Measurements from ENCODE around the gene MACROH2A2. TPM values are rescaled to one million over a fixed set of nuclear protein-coding genes. Genes with fewer than 3 reads are reported as not detected.

The MACROH2A2 gene
- total RNA-seq, 3 donors from 2014 or later (not counting 1 experiment from before 2014, with no cell fraction given), result 0.78 to 1.4 (median 1.1) TPM

DNA sequence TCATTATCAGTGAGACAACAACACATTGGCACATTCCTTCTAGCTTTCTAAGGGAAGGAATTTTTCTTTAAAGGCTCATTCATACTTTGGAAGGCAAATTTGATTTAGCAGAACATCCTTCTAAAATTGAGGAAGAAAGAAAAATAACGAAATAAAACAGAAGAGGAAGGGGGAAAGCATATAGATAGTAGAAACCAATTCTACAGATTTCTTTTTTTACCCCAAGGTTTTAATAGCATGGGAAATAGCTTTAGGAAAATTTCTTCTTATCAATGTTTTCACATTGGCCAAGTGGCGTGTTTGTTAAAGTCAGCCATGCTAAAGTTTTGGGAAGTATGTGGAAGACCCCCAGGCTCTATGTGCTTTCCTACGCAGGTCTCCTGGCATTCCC is 35.7 kb downstream of the MACROH2A2 start:
- Mint-ChIP-seq H3K36me3 (no peaks in the 10 kb centered on the region), H3K27me3 (ENCODE audit: low read depth in 2 of 2) (peaks cover 0 to 6% of the 10 kb centered on the region in 2 donors), H3K4me3 (no peak overlapping the region), H3K9me3 (no peaks in the 10 kb centered on the region), H3K4me1 (peaks cover 18% of the 10 kb centered on the region in 2 donors), H3K27ac (no peak overlapping the region)
- ATAC-seq (no peak), DNase-seq (no peak)
- Histone ChIP-seq H3K4me3 (ENCODE audit: low read length) (no peak overlapping the region), H3K27me3 (ENCODE audit: control insufficient read depth, insufficient read depth, low read length) (no peaks in the 10 kb centered on the region), H3K9me3 (ENCODE audit: control insufficient read depth, insufficient read depth, low read length) (no peaks in the 10 kb centered on the region), H3K4me1 (ENCODE audit: control insufficient read depth, insufficient read depth, low read length) (peaks cover 19% of the 10 kb centered on the region), H3K27ac (ENCODE audit: low read length) (no peak overlapping the region), H3K36me3 (ENCODE audit: control insufficient read depth, insufficient read depth, low read length) (no peaks in the 10 kb centered on the region)
- WGBS (ENCODE audit: insufficient coverage), result 43% methylated on average over 1 of the region's 3 CpGs
- TF ChIP-seq, protein P1, sequence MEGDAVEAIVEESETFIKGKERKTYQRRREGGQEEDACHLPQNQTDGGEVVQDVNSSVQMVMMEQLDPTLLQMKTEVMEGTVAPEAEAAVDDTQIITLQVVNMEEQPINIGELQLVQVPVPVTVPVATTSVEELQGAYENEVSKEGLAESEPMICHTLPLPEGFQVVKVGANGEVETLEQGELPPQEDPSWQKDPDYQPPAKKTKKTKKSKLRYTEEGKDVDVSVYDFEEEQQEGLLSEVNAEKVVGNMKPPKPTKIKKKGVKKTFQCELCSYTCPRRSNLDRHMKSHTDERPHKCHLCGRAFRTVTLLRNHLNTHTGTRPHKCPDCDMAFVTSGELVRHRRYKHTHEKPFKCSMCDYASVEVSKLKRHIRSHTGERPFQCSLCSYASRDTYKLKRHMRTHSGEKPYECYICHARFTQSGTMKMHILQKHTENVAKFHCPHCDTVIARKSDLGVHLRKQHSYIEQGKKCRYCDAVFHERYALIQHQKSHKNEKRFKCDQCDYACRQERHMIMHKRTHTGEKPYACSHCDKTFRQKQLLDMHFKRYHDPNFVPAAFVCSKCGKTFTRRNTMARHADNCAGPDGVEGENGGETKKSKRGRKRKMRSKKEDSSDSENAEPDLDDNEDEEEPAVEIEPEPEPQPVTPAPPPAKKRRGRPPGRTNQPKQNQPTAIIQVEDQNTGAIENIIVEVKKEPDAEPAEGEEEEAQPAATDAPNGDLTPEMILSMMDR (IDR thresholded peaks at IDR 0.05), result no peak
- intact Hi-C loops (cut with micrococcal nuclease), result no loop called here

DNA sequence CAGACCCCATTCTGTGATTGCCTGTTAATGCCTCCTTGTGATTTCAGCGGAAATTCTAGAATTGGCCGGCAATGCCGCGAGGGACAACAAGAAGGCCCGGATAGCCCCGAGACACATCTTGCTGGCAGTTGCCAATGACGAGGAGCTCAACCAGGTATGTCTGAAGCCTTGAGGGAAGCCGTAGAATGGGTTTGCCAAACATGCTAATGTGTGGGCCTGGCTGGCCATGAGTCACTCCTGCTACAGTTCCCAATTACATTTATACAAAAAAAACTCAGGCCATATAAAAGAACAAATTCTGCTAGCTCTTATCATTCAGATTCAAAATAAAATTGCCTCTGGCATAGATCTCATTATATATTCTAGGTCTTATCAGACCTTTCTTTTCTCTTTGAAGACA is 37.4 kb downstream of the MACROH2A2 start:
- TF ChIP-seq, protein P1 (IDR thresholded peaks at IDR 0.05), result no peak
- DNase-seq, result no peak

DNA sequence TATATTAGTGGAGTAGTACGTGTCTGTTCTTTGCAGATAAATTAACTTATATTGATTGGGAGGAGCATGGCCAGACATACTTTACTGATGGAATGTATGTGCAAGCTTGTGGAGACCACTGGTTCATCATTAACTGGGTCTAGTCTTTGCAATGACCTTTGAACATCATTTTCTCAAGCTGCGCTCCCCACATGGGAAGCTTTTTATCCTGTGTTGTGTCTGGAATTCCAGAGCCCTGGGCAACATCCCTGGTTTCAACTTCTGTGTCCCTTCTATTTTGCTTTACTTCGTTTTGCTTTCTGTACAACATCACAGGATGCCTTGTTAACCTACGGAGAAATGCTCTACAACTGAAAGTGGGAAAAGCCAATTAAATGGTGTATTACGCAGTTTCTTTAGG is 38.3 kb downstream of the MACROH2A2 start:
- peaks cover 20% of the 10 kb centered on the region for H3K4me1 ChIP-seq (ENCODE audit: control insufficient read depth, insufficient read depth, low read length)
- H3K27ac ChIP-seq (ENCODE audit: low read length), result no peak overlapping the region
- Mint-ChIP-seq H3K36me3 (no peaks in the 10 kb centered on the region), H3K9me3 (no peaks in the 10 kb centered on the region), H3K27ac (peak overlapping the region in 1 of 2 donors; percentile 86), H3K27me3 (ENCODE audit: low read depth in 2 of 2) (no peaks in the 10 kb centered on the region), H3K4me1 (peaks cover 37 to 40% of the 10 kb centered on the region in 2 donors), H3K4me3 (no peak overlapping the region)
- no peaks in the 10 kb centered on the region for H3K9me3 ChIP-seq (ENCODE audit: control insufficient read depth, insufficient read depth, low read length)
- no peak for DNase-seq
- H3K4me3 ChIP-seq (ENCODE audit: low read length), result no peak overlapping the region
- WGBS (ENCODE audit: insufficient coverage), result 95% methylated on average over 5 of the region's 5 CpGs
- TF ChIP-seq, protein P1 (IDR thresholded peaks at IDR 0.05), result no peak
- no peak for ATAC-seq
- intact Hi-C loops (cut with micrococcal nuclease), result no loop called here
- no peaks in the 10 kb centered on the region for H3K36me3 ChIP-seq (ENCODE audit: control insufficient read depth, insufficient read depth, low read length)
- H3K27me3 ChIP-seq (ENCODE audit: control insufficient read depth, insufficient read depth, low read length), result no peaks in the 10 kb centered on the region

More for the DNA sequence above, 37.4 kb downstream of the MACROH2A2 start:
- Histone ChIP-seq H3K4me1 (ENCODE audit: control insufficient read depth, insufficient read depth, low read length) (peaks cover 20% of the 10 kb centered on the region), H3K27ac (ENCODE audit: low read length) (no peak overlapping the region), H3K36me3 (ENCODE audit: control insufficient read depth, insufficient read depth, low read length) (no peaks in the 10 kb centered on the region), H3K27me3 (ENCODE audit: control insufficient read depth, insufficient read depth, low read length) (no peaks in the 10 kb centered on the region), H3K4me3 (ENCODE audit: low read length) (no peak overlapping the region), H3K9me3 (ENCODE audit: control insufficient read depth, insufficient read depth, low read length) (no peaks in the 10 kb centered on the region)
- no peaks in the 10 kb centered on the region for H3K9me3 Mint-ChIP-seq
- no peak overlapping the region for H3K4me3 Mint-ChIP-seq
- intact Hi-C loops (cut with micrococcal nuclease), result no loop called here
- H3K27ac Mint-ChIP-seq, result no peak overlapping the region
- WGBS (ENCODE audit: insufficient coverage), result 96% methylated on average over 8 of the region's 8 CpGs
- H3K4me1 Mint-ChIP-seq, result peaks cover 32 to 34% of the 10 kb centered on the region in 2 donors
- H3K36me3 Mint-ChIP-seq, result no peaks in the 10 kb centered on the region
- H3K27me3 Mint-ChIP-seq (ENCODE audit: low read depth in 2 of 2), result peaks cover 0 to 3% of the 10 kb centered on the region in 2 donors
- no peak for ATAC-seq

DNA sequence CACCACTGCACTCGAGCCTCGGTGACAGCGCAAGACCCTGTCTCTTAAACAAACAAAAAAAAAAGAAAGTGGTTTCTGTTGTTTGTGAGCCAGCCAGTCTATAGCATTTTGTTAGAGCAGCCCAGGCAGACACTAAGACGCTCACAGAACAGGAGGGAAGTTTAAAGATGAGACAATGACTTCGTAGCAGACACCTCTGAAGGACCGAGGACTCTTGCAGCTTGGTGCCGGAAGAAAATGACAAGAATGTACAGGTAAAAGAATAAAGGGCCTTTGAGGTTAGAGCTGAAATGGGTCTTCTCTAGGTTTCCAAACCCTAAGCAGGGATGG is 39.7 kb downstream of the MACROH2A2 start:
- Mint-ChIP-seq H3K9me3 (no peaks in the 10 kb centered on the region), H3K4me3 (peak overlapping the region; percentile 80), H3K36me3 (no peaks in the 10 kb centered on the region), H3K27ac (peak overlapping the region; percentile 78 to 86), H3K4me1 (peaks cover 45% of the 10 kb centered on the region in 2 donors), H3K27me3 (ENCODE audit: low read depth in 2 of 2) (no peaks in the 10 kb centered on the region)
- peak overlapping the region; percentile 42 for H3K27ac ChIP-seq (ENCODE audit: low read length)
- DNase-seq, result no peak
- H3K9me3 ChIP-seq (ENCODE audit: control insufficient read depth, insufficient read depth, low read length), result no peaks in the 10 kb centered on the region
- intact Hi-C loops (cut with micrococcal nuclease), result no loop called here
- TF ChIP-seq, protein P1 (IDR thresholded peaks at IDR 0.05), result no peak
- H3K27me3 ChIP-seq (ENCODE audit: control insufficient read depth, insufficient read depth, low read length), result no peaks in the 10 kb centered on the region
- peak overlapping the region; percentile 1 for H3K4me3 ChIP-seq (ENCODE audit: low read length)
- peaks cover 25% of the 10 kb centered on the region for H3K4me1 ChIP-seq (ENCODE audit: control insufficient read depth, insufficient read depth, low read length)
- ATAC-seq, result peak in 1 of 3 donors; percentile 11
- H3K36me3 ChIP-seq (ENCODE audit: control insufficient read depth, insufficient read depth, low read length), result no peaks in the 10 kb centered on the region
- 84% methylated on average over 7 of the region's 7 CpGs for WGBS (ENCODE audit: insufficient coverage)
